Stimulated activated CD8-positive, alpha-beta memory T cell treated with anti-CD3 and anti-CD28 coated beads, Interleukin-15, amount 100 ng/mL, for 24 hours (primary cell): ENCODE data around the gene NBEAL1.
"Not testable (repeated sequence)": the region's sequence is repeated elsewhere in the genome, so short reads cannot be mapped to it uniquely, and the experiment has no call there.

Experiments
- DNase-seq: peaks from one replicate; pipeline ENCODE4 v3.0.0-alpha.2; 2020; ENCODE audit warnings: low read depth

Gene NBEAL1

DNA sequence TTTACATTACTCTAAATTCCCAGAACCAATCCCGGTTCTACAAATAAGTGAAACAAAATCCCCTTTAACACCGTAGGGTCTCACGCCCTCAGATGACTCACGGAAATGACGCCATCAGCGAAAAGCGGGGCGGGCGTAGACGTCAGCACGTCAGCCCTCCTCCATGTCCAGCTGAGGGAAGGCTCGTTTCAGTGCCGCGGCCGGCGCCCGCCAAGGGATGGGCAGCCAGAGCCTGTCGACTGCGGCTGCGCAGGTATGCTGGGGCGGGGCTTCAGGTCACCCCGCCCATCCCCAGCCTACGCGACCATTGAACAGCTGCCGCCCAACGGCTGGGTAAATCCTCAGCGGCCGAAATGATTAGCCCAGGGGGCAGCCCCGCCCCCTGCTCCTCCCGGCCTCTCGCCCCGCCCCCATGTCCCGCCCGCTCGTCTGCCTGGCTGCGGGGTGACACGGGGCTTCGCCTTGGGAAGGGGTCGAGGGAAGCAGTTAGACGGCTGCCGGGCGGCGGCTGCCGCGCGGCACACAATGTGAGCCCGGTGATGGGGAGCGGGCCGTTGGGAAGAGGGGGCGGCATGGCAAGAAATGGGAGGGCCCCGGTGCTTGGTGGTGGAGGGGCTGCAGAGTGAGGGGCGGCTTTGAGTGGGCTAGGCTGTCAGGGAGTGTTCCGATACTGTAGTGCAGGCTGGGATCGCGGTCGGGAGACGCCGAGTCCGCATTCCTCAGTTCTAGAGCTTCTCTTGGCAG is at the start of gene NBEAL1:
Gene NBEAL1 (plus strand): TSS at position 420 of the 744 bp plus-strand sequence. CDS start 1,510 bp downstream, outside the sequence.
- peak; percentile 91 for DNase-seq

DNA sequence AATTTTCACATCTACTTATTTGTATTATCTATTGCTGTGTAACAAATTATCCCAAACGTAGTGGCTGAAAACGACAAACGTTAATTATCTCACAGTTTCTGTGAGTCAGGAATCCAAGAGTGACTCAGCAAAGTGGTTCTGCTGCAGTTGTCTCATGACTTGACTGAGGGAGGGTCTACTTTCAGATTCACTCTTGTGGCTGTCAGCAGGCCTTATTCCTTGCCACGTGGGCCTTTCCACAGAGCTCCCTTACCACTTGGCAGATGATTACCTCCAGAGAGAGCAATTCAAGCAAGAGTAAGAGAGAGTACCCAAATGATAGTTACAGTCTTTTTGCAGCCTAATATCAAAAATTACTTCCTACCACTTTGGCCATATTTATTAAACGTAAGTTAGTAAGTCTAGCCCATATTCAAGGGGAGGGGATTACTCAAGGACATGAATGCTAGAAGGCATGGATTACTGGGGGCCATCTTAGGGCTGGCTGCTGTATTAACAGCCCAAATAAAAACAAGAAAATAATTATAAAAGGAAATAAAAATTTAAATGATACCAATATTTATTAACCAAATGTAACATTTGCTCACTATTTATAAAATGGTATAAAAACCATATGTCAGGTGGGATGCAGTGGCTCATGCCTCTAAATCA is 48.7 kb upstream of the NBEAL1 start:
- DNase-seq, result no peak

DNA sequence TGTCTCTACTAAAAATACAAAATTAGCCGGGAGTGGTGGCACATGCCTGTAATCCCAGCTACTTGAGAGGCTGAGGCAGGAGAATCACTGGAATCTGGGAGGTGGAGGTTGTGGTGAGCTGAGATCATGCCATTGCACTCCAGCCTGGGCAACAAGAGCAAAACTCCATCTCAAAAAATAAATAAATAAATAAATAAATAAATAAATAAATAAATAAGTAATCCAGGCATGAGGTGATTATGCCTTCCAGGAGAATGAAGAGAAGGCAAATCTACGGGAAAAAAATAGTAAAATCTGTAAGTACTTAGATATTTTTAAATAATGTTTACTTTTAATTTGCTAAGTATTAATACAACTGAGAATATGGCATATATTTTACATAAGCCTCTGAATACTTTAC is 45.3 kb upstream of the NBEAL1 start:
- DNase-seq, result not testable (repeated sequence)

DNA sequence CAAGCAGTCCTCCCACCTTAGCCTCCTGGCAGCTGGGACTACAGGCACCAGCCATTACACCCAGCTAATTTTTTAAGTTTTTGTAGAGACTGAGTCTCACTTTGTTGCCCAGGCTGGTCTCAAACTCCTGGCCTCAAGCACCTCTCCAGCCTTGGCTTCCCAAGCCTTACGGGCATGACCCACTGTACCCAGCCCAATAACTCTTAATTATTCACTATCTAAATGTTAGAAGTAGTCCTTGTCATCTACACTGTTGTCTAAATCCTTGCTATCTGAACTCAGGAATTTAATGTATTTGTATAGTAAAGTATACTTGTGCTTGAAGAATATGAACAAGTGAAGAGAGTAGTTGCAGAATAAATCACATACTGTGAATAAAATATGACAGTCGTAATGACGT is 37.9 kb upstream of the NBEAL1 start:
- DNase-seq, result no peak

DNA sequence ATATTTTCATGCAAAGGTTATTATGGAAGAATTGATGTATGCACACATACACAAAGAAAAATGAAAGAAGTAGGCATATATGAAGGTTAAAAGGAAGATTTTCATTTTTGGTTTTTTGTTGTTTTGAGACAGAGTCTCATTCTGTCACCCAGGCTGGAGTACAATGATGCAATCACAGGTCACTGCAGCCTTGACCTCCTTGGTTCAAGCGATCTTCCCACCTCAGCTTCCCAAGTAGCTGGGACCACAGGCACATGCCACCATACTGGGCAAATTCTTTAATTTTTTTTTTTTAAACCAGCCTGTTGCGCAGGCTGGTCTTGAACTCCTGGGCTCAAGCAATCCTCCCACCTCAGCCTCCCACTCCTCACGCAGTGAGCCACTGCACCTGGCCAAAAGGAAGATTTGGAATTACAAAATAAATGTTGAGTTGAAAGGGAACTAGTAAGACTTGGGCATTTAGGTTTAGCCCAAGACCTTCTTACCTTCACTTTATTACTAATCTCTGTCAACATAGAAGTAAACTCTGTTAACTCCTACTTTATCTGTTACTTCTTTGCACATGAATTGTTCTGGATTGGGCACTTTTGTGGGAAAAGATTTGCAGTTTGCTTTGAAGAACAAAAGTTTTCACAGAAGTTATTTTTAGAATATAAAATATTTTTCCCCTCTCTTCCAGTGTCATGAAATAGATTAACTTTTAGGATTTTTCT is 31.7 kb upstream of the NBEAL1 start:
- DNase-seq, result no peak

DNA sequence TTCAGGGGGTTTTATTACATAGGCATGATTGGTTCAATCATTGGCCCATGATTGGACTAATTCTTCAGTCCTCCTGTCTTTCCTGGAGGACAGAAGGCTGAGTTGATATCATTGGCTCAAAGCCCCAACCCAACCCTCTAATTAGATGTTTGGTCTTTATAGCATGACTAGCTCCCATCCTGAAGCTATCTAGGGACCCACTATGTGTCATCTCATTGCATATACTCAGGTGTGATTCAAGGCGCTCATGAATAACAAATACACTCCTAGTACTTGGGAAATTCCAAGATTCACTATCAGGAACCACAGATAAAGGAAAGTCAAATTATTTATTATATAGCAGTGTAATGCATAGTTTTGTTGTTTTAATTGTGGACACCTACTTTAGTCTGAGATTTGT is 24.9 kb upstream of the NBEAL1 start:
- DNase-seq, result no peak

DNA sequence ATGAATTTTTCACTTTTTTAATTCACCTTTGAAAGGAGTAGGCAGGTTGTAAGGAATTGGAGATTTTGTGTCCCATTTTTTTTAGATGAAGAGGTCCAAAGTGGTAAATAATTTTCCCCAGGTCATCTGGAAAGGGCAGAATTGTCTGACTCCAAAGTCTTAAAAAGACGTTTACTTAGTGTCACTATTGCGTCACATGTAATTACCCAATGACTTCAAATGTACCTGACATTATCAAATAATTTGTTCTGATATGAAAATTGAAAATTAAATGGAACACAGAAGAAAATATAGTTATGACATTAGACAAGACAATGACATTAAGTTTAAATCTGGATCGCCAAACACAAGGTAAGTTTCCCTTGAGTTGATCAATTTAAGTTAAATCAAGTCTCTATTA is 24.2 kb upstream of the NBEAL1 start:
- DNase-seq, result no peak

DNA sequence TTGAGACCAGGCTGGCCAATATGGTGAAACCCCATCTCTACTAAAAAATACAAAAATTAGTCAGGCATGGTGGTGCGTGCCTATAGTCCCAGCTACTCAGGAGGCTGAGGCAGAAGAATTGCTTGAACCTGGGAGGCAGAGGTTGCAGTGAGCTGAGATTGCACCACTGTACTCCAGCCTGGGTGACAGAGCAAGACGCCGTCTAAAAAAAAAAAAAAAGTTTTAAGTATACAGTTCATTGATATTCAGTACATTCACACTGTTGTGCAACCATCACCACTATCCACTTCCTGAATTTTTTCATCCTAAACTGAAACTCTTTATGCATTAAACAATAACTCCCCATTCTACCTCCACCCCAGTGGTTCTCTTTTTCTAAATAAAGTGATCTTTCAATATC is 17.6 kb upstream of the NBEAL1 start:
- DNase-seq, result not testable (repeated sequence)

DNA sequence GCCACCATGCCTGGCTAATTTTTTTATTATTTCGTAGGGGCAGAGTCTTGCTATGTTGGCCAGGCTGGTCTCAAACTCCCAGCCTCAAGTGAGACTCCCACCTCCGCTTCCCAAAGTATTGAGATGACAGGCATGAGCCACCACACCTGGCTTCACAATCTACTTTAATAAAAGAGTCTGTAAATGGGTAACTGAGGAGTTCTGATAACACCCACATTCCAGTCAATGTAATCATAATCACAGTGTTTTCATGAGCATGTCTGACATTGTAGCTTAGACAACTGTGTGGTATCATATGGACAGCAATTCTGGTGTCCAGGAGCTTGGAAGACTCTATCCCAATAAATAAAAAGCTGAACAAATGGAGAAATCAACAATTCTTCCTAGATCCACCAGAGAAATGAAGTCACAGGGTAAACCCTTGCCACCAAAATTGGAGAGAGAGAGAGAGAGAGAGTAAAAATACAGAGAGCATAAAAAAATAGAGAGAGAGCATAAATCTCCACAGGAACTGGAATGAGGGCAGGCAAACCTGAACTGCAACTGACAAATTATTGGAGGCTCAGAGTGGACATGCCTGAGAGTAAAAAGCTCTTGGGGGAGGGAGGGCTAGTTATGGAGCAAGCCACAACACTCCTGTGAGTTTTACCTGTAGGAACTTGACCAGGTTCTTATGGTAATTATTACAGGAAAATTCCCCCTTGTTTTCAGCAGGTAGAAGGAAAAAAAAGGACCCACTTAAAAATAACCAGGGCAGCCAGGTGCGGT is 12.4 kb upstream of the NBEAL1 start:
- no peak for DNase-seq

DNA sequence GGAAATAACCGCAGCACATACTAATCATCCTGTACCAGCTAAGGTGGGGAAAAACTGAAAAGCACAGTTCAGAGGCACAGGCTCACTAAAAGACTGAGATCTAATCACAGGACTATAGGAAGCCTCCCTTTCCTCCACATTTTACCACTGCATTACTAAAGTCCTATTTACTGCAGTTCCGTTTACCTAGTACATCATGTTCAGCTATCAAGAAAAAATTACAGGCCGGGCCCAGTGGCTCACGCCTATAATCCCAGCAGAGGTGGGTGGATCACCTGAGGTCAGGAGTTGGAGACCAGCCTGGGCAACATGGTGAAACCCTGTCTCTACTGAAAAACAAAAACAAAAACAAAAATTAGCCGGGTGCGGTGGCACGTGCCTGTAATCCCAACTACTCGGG is 11.0 kb upstream of the NBEAL1 start:
- DNase-seq, result no peak

DNA sequence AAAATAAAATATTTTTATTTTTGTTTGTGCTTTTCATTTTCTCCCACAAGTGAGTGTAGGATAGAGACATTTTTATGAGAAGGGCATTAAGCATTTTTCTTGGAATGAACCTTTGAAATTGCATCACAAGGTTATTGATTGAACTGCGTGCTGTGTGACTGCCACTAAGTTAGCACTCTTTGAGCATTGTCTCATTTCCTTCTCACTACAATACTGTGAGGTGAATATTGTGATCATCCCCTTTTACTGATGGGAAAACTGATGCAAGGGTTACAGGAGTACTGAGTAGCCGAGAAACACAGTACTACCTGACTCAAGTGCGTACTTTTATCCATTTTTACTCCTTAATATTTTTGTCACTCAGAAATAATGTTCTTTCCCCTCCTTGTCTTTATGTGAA is 2.0 kb downstream of the NBEAL1 start:
- no peak for DNase-seq

DNA sequence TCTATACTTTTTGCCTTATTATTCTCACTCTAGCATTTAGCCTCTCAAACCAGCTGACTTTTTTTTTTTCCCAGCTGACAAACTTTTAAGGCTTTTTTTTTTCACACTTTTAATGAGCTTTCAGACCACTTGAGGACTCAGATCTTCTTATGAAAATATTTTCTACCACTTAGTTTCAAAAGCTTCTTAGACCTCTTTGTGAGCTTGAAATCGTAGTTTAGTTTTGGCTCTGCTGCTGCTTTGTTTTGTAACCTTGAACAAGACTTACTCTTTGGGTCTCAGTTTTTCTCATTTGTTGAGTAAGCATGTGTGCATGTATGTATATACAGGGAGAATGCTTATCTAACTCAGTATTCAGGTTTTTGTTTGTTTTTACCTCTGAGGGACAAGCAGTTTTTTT is 3.5 kb downstream of the NBEAL1 start:
- no peak for DNase-seq

DNA sequence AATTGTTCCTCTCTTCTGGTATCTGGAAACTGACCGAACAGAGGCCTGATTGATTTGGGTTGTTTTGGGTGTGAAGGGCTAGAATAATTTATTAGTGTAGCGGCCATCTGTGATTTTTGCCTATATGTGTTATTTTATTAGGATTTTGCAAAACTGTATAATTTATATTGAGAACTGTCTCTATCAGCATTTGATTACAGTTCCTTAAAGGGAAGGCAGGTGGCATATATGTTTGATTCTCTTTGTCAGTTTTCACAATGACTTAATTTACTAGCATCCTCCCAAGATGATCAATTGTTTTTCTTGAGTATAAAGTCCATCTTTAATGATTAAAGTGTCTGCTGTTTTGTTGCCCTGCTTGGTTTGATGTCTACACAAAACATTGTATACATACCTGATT is 4.5 kb downstream of the NBEAL1 start:
- no peak for DNase-seq

DNA sequence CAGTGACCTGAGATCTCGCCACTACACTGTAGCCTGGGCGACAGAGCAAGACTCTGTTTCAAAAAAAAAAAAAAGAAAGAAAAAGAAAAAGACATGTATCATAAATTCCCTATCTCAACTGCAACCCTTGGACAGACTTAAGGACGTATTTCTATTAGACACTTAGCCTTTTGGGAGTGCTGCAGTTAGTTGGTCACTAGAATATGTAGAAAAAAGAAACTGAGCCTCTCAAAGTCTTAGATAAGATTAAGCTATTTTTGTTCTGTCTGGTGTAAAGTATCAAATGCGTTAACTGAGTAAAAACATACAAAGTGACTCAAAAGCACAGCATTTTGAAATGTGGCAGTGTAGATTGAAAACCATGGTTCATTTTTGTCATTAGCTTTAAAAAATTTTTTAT is 7.3 kb downstream of the NBEAL1 start:
- DNase-seq, result no peak

DNA sequence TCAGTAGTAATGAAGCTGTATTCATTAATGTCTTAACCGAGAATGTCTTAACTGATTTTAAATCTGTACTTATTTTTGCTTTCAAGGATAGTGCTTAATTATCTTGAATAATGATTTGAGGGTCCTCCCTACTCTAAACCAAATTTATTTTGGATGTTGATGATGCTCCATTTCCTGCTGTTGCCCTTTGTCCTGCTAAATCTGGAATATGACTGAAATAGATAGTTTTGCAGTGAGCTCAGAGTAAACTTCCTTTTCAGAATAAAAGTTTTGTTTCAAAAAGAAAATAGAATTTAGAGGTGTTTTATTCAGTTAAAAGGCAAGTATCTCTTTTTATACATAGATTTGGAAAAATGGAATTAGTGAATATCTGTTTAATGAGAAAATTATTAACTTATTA is 8.1 kb downstream of the NBEAL1 start:
- no peak for DNase-seq

DNA sequence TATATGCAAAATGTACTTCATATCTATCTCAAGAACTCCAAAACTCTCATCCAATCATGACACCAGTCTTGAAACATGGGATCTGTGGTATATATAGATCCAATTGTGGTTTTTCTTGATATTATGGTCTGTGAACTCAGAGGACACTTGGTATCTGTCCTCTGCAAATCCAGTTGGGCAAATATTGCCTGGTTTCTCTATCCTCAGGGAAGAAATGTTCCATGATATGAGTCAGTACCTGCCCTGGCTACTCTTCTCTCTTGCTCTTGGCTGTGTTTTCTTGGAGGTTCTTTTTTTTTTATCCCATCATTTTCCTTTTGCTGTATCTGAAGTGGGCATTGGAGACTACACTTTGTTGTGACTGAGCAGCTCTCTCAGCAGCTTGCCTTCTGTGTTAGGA is 10.9 kb downstream of the NBEAL1 start:
- DNase-seq, result no peak

DNA sequence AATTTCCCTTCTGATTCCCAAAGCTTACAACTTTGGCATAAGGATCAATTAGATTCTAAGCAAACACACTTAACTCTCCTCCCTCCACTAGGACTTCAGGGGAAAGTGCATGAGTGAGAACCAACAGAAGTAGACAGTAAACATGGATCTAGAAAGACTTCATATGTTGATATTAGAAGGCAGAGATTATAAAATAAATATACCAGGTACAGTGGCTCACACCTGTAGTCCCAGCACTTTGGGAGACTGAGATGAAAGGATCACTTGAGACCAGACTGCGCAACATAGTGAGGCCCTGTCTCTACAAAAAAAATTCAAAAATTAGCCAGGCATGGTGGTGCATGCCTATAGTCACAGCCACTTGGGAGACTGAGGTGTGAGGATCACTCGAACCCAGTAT is 15.9 kb downstream of the NBEAL1 start:
- no peak for DNase-seq

DNA sequence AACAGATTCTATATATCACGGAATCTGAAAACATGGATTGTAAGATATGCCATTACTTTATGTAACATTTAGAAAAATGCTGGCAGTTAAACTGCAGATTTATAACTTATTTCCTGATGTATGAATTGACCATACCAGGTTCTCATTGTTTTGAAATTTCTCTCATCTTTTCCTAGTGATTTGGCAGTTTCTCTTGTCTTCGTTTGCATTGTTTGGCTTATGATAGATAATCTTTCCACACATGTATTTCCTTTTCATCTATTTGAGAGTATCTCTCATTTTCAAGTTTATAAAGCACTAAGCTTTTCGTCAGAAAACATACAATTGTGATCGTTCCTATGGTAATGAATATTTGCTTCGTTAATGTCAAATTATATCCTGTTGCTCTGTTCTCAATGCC is 16.3 kb downstream of the NBEAL1 start:
- DNase-seq, result no peak

DNA sequence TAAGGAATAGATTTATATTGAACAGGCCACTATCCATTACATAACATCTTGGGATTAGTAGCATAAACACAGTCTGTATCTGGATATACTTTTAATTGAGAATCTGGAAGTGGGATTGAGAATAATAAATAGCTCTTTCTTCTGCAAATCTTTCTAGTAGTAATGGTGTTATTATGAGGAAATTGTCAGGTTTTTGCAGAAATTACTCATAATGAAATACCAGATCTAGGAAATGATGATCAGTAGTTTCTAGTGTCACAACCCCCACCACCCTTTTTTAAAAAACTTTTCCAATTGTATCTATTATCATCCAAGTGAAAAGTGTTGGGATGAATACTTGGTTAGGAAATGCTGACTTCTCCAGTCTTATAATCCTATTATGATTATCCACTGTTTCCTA is 18.7 kb downstream of the NBEAL1 start:
- DNase-seq, result no peak

DNA sequence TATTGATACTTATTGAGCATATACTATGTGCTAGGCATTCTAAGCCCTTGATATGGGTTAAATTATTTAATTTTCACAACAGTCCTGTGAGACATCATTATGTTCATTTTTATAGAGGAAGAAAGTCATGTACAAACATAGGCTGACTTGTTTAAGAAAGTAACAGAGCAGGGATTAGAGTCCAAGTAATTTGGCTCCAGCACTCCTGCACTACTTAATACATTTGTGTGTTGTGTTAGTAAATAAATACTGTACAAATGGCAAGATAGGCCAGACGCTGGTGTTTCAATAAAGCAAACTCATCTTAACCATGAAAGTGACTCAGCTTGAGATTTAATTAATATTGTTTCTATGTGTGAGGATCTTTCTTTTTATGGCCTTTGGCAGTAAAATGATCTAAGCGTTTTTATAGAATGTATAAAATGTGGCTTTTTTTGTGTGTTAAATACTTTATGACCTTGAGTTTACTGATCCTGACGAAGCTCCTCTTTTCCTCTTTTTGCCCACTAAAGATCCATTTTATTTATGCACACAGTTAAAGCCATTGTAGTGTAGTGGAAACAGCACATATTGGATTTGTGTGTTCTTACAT is 21.3 kb downstream of the NBEAL1 start:
- no peak for DNase-seq

DNA sequence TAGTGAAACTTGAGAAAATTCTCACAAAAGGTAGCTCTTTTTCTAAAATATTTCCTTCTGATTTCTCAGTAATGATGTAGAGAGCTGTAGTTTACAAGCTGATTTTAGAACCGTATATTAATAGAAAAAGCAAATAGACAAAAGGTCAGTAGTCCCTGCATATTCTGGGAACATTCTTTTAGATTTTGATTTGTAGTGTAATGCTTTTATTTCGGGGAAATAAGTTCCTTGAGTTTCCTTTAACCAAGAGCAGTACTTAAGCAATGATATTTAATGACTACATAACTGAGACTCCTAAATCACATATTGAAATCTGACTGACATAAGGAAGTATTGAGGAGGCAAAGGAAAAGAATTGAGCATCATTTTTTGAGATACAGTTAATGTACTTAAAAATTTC is 22.4 kb downstream of the NBEAL1 start:
- DNase-seq, result no peak

DNA sequence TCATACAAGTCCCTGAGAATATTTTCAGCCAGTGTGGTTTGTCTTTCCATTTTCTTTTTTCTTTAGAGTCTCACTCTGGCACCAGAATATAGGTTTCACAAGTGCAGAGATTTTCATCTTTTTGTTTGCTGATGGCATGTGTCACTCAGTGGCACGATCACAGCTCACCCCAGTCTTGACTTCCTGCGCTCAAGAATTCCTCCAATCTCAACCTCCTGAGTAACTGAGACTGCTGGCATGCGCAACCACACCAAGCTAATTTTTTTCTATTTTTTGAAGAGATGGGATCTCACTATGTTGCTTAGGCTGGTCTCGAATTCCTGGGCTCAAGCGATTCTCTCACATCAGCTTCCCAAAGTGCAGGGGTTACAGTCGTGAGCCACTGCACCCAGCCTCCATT is 23.9 kb downstream of the NBEAL1 start:
- no peak for DNase-seq
